OCI-LY7 (cell line): ENCODE data around the gene VWA5B2. TPM values are rescaled to one million over a fixed set of nuclear protein-coding genes. Genes with fewer than 3 reads are reported as not detected.

Source experiments
- BruUV-seq: library from RNA; stranded (reverse); fragments of 400-500 nt; replicated peaks from 2 replicates; lab custom pipeline; 2021; lab: Mats Ljungman, UMichigan
- CTCF ChIA-PET: fragments of 300-600 bp; sonication (Branson Sonifier 250); formaldehyde crosslinking; loops from one replicate; lab custom pipeline; 2022; ENCODE audit warnings: antibody characterized with exemption; ENCODE audit not compliant: unreplicated experiment; lab: Charles Lee
- POLR2A ChIA-PET: fragments of 300-600 bp; sonication (Branson Sonifier 250); formaldehyde crosslinking; loops from one replicate; lab custom pipeline; 2022; ENCODE audit warnings: antibody characterized with exemption; lab: Charles Lee
- DNase-seq: peaks from one replicate; pipeline ENCODE4 v3.0.0-alpha.2; 2015; ENCODE audit warnings: low spot score
- H2AFZ ChIP-seq: fragments of 200-600 bp; sonication (generic), shearing (Covaris generic); 2 replicates; pipeline ENCODE4 v1.6.1; 2014; ENCODE audit warnings: mild to moderate bottlenecking, antibody characterized with exemption, low read length, moderate library complexity
- H3K27ac ChIP-seq: fragments of 200-600 bp; sonication (generic); 2 replicates; pipeline ENCODE4 v1.5.1; 2014; ENCODE audit warnings: mixed run types, low read depth, mild to moderate bottlenecking, moderate library complexity, low read length, inconsistent platforms; ENCODE audit not compliant: poor library complexity, severe bottlenecking
- H3K36me3 ChIP-seq: fragments of 200-600 bp; sonication (generic); 2 replicates; pipeline ENCODE4 v1.6.1; 2014; ENCODE audit warnings: mild to moderate bottlenecking, antibody characterized with exemption, low read length, moderate library complexity, mixed read lengths; ENCODE audit not compliant: insufficient read depth
- H3K4me1 ChIP-seq: fragments of 200-600 bp; sonication (generic); 2 replicates; pipeline ENCODE4 v1.5.1; 2014; ENCODE audit warnings: mild to moderate bottlenecking, low read length; ENCODE audit not compliant: insufficient read depth, poor library complexity, severe bottlenecking
- H3K4me2 ChIP-seq: fragments of 200-600 bp; sonication (generic); 2 replicates; pipeline ENCODE4 v1.6.1; 2014; ENCODE audit warnings: mild to moderate bottlenecking, low read length
- H3K4me3 ChIP-seq: fragments of 200-600 bp; sonication (generic); 2 replicates; pipeline ENCODE4 v1.5.1; 2014; ENCODE audit warnings: mild to moderate bottlenecking, low read depth, low read length; ENCODE audit not compliant: poor library complexity, severe bottlenecking
- H3K79me2 ChIP-seq: fragments of 200-600 bp; sonication (generic); 2 replicates; pipeline ENCODE4 v1.6.1; 2016; ENCODE audit warnings: low read depth, mild to moderate bottlenecking, low read length, moderate library complexity, mixed read lengths; ENCODE audit not compliant: insufficient read depth
- H3K9me2 ChIP-seq: fragments of 200-600 bp; sonication (generic); 2 replicates; pipeline ENCODE4 v1.6.1; 2016; ENCODE audit warnings: mild to moderate bottlenecking, low read length, mixed read lengths; ENCODE audit not compliant: insufficient read depth
- H3K9me3 ChIP-seq: fragments of 200-600 bp; sonication (generic); 2 replicates; pipeline ENCODE4 v1.6.1; 2014; ENCODE audit warnings: mild to moderate bottlenecking, mixed run types, low read length, mixed read lengths
- H4K20me1 ChIP-seq: fragments of 200-600 bp; sonication (generic); 2 replicates; pipeline ENCODE4 v1.6.1; 2014; ENCODE audit warnings: mild to moderate bottlenecking, antibody characterized with exemption, low read length, moderate library complexity, mixed read lengths; ENCODE audit not compliant: insufficient read depth
- EZH2phosphoT487 ChIP-seq: fragments of 200-600 bp; sonication (generic); IDR thresholded peaks from 2 replicates; pipeline ENCODE4 v1.6.1; 2018; ENCODE audit warnings: low read depth, borderline replicate concordance, mild to moderate bottlenecking, mixed run types, antibody characterized with exemption, low read length, moderate library complexity, mixed read lengths
- intact Hi-C: fragments of 100-400 bp; cut with micrococcal nuclease; formaldehyde crosslinking; loops from one replicate; pipeline ENCODE4 v1.10.0; 2022; ENCODE audit not compliant: unreplicated experiment
- total RNA-seq, 2 experiments: library from RNA; depleted of rRNA in 1 of 2; stranded (reverse); fragments of >200 nt in 1 of 2; shearing (Covaris generic) in 1 of 2; gene quantifications; 2 replicates each; pipeline ENCODE4 v1.2.3, GENCODE V29; 2014 to 2022
- TF ChIP-seq, protein P1 (sequence below): fragments of 200-600 bp; sonication (generic); conservative IDR thresholded peaks from 2 replicates; pipeline ENCODE4 v1.5.1; 2014; ENCODE audit warnings: mild to moderate bottlenecking, antibody characterized with exemption, low read length, moderate library complexity, mixed read lengths

VWA5B2 gene
- total RNA-seq, 2 experiments from 2014 or later: not detected

DNA sequence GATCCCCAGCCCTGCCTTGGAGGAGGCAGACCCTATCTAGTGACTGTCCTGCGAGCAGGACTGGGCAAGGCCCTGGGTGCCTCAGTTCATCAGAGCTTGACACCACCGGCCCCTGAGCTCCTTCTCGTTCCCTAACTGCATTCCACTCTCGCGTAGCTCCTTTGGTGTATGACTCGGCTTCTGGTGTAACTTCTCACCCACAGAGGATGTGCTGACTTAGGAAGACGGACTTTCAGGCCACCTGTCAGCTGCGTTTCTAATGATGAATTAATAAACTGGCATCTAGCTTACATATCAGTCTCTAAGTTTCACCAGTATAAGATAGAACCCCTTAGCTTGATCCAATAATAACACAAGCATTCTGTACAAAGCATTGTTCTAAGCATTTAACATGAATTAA lies 25.9 kb upstream of the VWA5B2 start:
- H3K4me1 ChIP-seq: no peaks in the 10 kb centered on the region
- ChIA-PET CTCF (no interaction called here), POLR2A (interaction anchor here (0.7 kb wide), 1 partner anchor 13 kb away, joined by 3 read pairs; no protein-coding TSS in a partner anchor)
- H3K27ac ChIP-seq: no peak overlapping the region
- no peaks in the 10 kb centered on the region for H3K9me3 ChIP-seq
- no peak overlapping the region for H3K4me2 ChIP-seq
- no peaks in the 10 kb centered on the region for H3K9me2 ChIP-seq
- H3K36me3 ChIP-seq: no peaks in the 10 kb centered on the region
- H2AFZ ChIP-seq: no peak overlapping the region
- no peaks in the 10 kb centered on the region for H3K79me2 ChIP-seq
- DNase-seq: no peak
- no peaks in the 10 kb centered on the region for H4K20me1 ChIP-seq
- no peak overlapping the region for H3K4me3 ChIP-seq
- BruUV-seq: no TSS peak
- TF ChIP-seq, protein P1, sequence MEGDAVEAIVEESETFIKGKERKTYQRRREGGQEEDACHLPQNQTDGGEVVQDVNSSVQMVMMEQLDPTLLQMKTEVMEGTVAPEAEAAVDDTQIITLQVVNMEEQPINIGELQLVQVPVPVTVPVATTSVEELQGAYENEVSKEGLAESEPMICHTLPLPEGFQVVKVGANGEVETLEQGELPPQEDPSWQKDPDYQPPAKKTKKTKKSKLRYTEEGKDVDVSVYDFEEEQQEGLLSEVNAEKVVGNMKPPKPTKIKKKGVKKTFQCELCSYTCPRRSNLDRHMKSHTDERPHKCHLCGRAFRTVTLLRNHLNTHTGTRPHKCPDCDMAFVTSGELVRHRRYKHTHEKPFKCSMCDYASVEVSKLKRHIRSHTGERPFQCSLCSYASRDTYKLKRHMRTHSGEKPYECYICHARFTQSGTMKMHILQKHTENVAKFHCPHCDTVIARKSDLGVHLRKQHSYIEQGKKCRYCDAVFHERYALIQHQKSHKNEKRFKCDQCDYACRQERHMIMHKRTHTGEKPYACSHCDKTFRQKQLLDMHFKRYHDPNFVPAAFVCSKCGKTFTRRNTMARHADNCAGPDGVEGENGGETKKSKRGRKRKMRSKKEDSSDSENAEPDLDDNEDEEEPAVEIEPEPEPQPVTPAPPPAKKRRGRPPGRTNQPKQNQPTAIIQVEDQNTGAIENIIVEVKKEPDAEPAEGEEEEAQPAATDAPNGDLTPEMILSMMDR: no peak
- TF ChIP-seq EZH2phosphoT487: no peak
- intact Hi-C loops: no loop called here

DNA sequence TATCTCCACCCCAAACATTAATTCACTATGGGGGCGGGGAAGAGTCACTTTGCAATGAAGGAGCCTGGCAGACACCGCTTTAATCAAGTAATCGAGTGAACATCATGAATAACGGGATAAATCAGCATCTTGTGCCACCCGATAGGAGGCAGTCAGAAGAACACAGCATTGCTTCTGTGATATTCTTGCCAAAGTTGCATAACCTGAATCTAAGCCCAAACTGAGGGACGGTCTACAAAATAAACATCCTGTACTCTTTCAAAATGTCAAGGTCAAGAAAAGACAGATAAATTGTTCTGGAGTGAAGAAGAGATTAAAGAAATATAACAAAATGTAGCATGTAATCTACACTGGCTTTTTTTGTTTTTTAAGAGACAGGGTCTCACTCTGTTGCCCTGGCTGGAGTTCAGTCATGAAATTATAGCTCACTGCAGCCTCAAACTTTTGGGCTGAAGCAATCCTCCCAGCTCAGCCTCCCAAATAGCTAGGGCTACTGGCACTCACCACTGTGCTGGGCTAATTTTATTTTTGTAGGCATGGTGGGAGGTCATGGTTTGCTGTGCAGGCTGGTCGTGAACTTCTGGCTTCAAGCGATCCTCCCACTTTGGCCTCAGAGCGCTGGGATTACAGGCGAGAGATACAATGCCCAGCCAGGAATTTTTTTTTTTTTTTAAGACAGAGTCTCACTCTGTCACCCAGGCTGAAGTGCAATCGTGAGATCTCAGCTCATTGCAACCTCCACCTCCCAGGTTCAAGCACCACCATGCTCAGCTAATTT lies 20.1 kb upstream of the VWA5B2 start:
- no peaks in the 10 kb centered on the region for H3K79me2 ChIP-seq
- H3K9me2 ChIP-seq: no peaks in the 10 kb centered on the region
- H3K4me2 ChIP-seq: no peak overlapping the region
- no peak overlapping the region for H3K4me3 ChIP-seq
- DNase-seq: no peak
- no peaks in the 10 kb centered on the region for H3K36me3 ChIP-seq
- no peak overlapping the region for H2AFZ ChIP-seq
- H3K9me3 ChIP-seq: no peaks in the 10 kb centered on the region
- H4K20me1 ChIP-seq: no peaks in the 10 kb centered on the region
- no peak overlapping the region for H3K27ac ChIP-seq
- CTCF ChIA-PET: interaction anchor here (0.5 kb wide), 1 partner anchor 907 kb away, joined by 3 read pairs; no protein-coding TSS in a partner anchor
- BruUV-seq: no TSS peak
- intact Hi-C loops: no loop called here
- POLR2A ChIA-PET: interaction anchor here (0.6 to 0.7 kb wide), 3 partner anchors 19 to 131 kb away, joined by 3 to 5 read pairs (median 5); no protein-coding TSS in a partner anchor
- TF ChIP-seq, protein P1: no peak
- no peak for TF ChIP-seq EZH2phosphoT487
- no peaks in the 10 kb centered on the region for H3K4me1 ChIP-seq

DNA sequence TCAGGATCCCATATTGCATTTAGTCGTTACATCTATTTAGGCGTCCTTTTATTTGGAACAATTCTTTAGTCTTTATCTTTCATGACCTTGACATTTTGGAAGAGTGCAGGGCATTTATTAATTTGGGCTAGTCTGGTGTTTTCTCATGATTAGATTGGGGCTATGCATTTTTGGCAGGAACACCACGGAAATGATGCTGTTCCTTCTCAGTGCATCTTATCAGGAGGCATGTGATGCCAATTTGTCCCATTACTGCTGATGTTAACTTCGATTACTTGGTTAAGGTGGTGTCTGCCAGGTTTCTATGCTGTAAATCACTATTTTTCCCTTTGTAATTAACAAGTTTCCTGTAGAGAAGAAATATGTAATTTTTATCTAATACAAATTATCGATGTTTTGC lies 18.1 kb upstream of the VWA5B2 start:
- no TSS peak for BruUV-seq
- Histone ChIP-seq H3K36me3 (no peaks in the 10 kb centered on the region), H3K27ac (no peak overlapping the region), H3K4me2 (no peak overlapping the region), H3K9me3 (no peaks in the 10 kb centered on the region), H3K9me2 (no peaks in the 10 kb centered on the region), H3K79me2 (no peaks in the 10 kb centered on the region), H2AFZ (no peak overlapping the region), H3K4me1 (no peaks in the 10 kb centered on the region), H4K20me1 (no peaks in the 10 kb centered on the region), H3K4me3 (no peak overlapping the region)
- TF ChIP-seq EZH2phosphoT487: no peak
- TF ChIP-seq, protein P1: no peak
- intact Hi-C loops: no loop called here
- POLR2A ChIA-PET: interaction anchor here (1.5 kb wide), 1 partner anchor 26 kb away, joined by 3 read pairs; the partner anchor contains the start of gene ABCF3
- CTCF ChIA-PET: no interaction called here
- no peak for DNase-seq
